H1 (cell line): Measurements from ENCODE around the gene LYZ. TPM values are rescaled to one million over a fixed set of nuclear protein-coding genes. Genes with fewer than 3 reads are reported as not detected.

ENCODE experiments used
- CTCF ChIA-PET: fragments of 300-600 bp; sonication (Branson Sonifier 250); formaldehyde crosslinking; loops from one replicate; lab custom pipeline; 2021; ENCODE audit not compliant: partially characterized antibody; lab: Charles Lee
- POLR2A ChIA-PET: fragments of 300-600 bp; sonication (Branson Sonifier 250); formaldehyde crosslinking; loops from one replicate; lab custom pipeline; 2021; ENCODE audit warnings: inconsistent platforms; ENCODE audit not compliant: partially characterized antibody; lab: Charles Lee
- DNase-seq, 2 experiments: peaks; one replicate each; pipeline versions ENCODE4 v3.0.0 to v3.0.0-alpha.2; 2010 to 2022; ENCODE audit warnings: low spot score in 2 of 2, low read depth in 1 of 2, mixed read lengths in 1 of 2
- FAIRE-seq: peaks from 2 replicates; lab custom pipeline; 2011; peaks lifted over from hg19 to GRCh38; lab: Jason Lieb, UNC
- H2AFZ ChIP-seq: 2 replicates; pipeline ENCODE4 v1.8.1; 2012; ENCODE audit warnings: low read length, inconsistent platforms
- H2AK5ac ChIP-seq: 2 replicates; pipeline ENCODE4 v1.6.1; 2013; ENCODE audit warnings: low read depth, low read length
- H2BK120ac ChIP-seq: replicated peaks from 2 replicates; pipeline ENCODE3; 2013; ENCODE audit warnings: low read depth, low read length, inconsistent platforms
- H2BK12ac ChIP-seq: 2 replicates; pipeline ENCODE4 v1.6.1; 2013; ENCODE audit warnings: low read depth, low read length
- H2BK15ac ChIP-seq: 2 replicates; pipeline ENCODE4 v1.6.1; 2013; ENCODE audit warnings: low read length
- H2BK20ac ChIP-seq: 2 replicates; pipeline ENCODE4 v1.6.1; 2013; ENCODE audit warnings: low read length
- H2BK5ac ChIP-seq: 2 replicates; pipeline ENCODE4 v1.6.1; 2013; ENCODE audit warnings: low read depth, low read length
- H3K14ac ChIP-seq: 2 replicates; pipeline ENCODE4 v1.6.1; 2013; ENCODE audit warnings: inconsistent platforms; ENCODE audit not compliant: insufficient read length
- H3K18ac ChIP-seq: 2 replicates; pipeline ENCODE4 v1.6.1; 2013; ENCODE audit warnings: low read length; ENCODE audit errors: extremely low read depth
- H3K23ac ChIP-seq: 2 replicates; pipeline ENCODE4 v1.6.1; 2013; ENCODE audit warnings: inconsistent platforms; ENCODE audit not compliant: insufficient read length
- H3K23me2 ChIP-seq: 2 replicates; pipeline ENCODE4 v1.6.1; 2013; ENCODE audit warnings: low read depth, low read length
- H3K27ac ChIP-seq: 2 replicates; pipeline ENCODE4 v1.6.1; 2011; ENCODE audit warnings: low read depth, low read length, inconsistent platforms
- H3K27me3 ChIP-seq, 4 experiments: replicated peaks in 1 of 4; 1 replicate in 1 of 4; 2 replicates in 3 of 4; pipeline versions ENCODE4 v1.6.1 to v1.8.1; 2011 to 2013; ENCODE audit warnings: low read length in 3 of 4, mild to moderate bottlenecking in 3 of 4, inconsistent platforms in 2 of 4, mixed read lengths in 2 of 4, moderate library complexity in 1 of 4; ENCODE audit not compliant: control insufficient read depth in 3 of 4, insufficient read depth in 3 of 4; ENCODE audit errors: extremely low read depth in 1 of 4
- H3K36me3 ChIP-seq, 4 experiments: 2 replicates each; pipeline versions ENCODE4 v1.6.1 to v1.8.1; 2011 to 2013; ENCODE audit warnings: mild to moderate bottlenecking in 4 of 4, low read length in 3 of 4, moderate library complexity in 2 of 4, control low read depth in 1 of 4, inconsistent platforms in 1 of 4; ENCODE audit not compliant: insufficient read depth in 4 of 4, control insufficient read depth in 2 of 4
- H3K4ac ChIP-seq: replicated peaks from 2 replicates; pipeline ENCODE3; 2013; ENCODE audit warnings: low read length, low read depth, mixed read lengths, inconsistent platforms; ENCODE audit not compliant: insufficient read length
- H3K4me1 ChIP-seq, 4 experiments: replicated peaks in 1 of 4; 1 replicate in 1 of 4; 2 replicates in 3 of 4; pipeline versions ENCODE4 v1.6.1 to v1.8.1; 2011 to 2013; ENCODE audit warnings: low read length in 3 of 4, inconsistent platforms in 2 of 4, mixed read lengths in 1 of 4; ENCODE audit not compliant: insufficient read depth in 4 of 4, control insufficient read depth in 3 of 4
- H3K4me2 ChIP-seq, 2 experiments: 2 replicates each; pipeline versions ENCODE4 v1.6.1 to v1.8.1; 2011 to 2013; ENCODE audit warnings: low read depth in 2 of 2, low read length in 2 of 2, control low read depth in 1 of 2, inconsistent platforms in 1 of 2, mild to moderate bottlenecking in 1 of 2; ENCODE audit not compliant: insufficient read depth in 1 of 2
- H3K4me3 ChIP-seq, 4 experiments: fragments of 200-600, 300-600 bp in 1 of 4; sonication (generic), shearing (Covaris generic), sonication (Bioruptor Twin) in 1 of 4; 2 replicates each; pipeline versions ENCODE4 v1.5.1 to v1.8.1; 2011 to 2016; ENCODE audit warnings: low read length in 4 of 4, low read depth in 3 of 4, control low read depth in 2 of 4, inconsistent platforms in 2 of 4, mild to moderate bottlenecking in 2 of 4, mixed read lengths in 1 of 4, moderate library complexity in 1 of 4; ENCODE audit not compliant: insufficient read depth in 2 of 4; ENCODE audit errors: extremely low read depth in 1 of 4
- H3K56ac ChIP-seq: replicated peaks from 2 replicates; pipeline ENCODE3; 2013; ENCODE audit warnings: low read depth, mild to moderate bottlenecking, mixed read lengths, low read length, inconsistent platforms; ENCODE audit not compliant: insufficient read length
- H3K79me1 ChIP-seq: 2 replicates; pipeline ENCODE4 v1.6.1; 2013; ENCODE audit warnings: low read depth, low read length, control low read depth
- H3K79me2 ChIP-seq, 2 experiments: 2 replicates each; pipeline versions ENCODE4 v1.6.1 to v1.8.1; 2012 to 2013; ENCODE audit warnings: low read length in 2 of 2, mild to moderate bottlenecking in 2 of 2, inconsistent platforms in 1 of 2; ENCODE audit not compliant: insufficient read depth in 2 of 2, control insufficient read depth in 1 of 2
- H3K9ac ChIP-seq, 4 experiments: replicated peaks in 1 of 4; 1 replicate in 1 of 4; 2 replicates in 3 of 4; pipeline versions ENCODE4 v1.6.1 to v1.8.1; 2011 to 2013; ENCODE audit warnings: low read depth in 3 of 4, low read length in 3 of 4, control low read depth in 2 of 4, mild to moderate bottlenecking in 2 of 4, moderate library complexity in 2 of 4, inconsistent platforms in 1 of 4; ENCODE audit errors: extremely low read depth in 1 of 4
- H3K9me3 ChIP-seq, 2 experiments: 2 replicates each; pipeline versions ENCODE4 v1.6.1 to v1.8.1; 2012 to 2013; ENCODE audit warnings: mild to moderate bottlenecking in 2 of 2, moderate library complexity in 2 of 2, control low read depth in 1 of 2, inconsistent platforms in 1 of 2, low read depth in 1 of 2, low read length in 1 of 2, mixed read lengths in 1 of 2; ENCODE audit not compliant: insufficient read depth in 2 of 2
- H4K20me1 ChIP-seq, 2 experiments: replicated peaks in 1 of 2; 2 replicates each; pipeline versions ENCODE3 to v1.8.1; 2011 to 2013; ENCODE audit warnings: inconsistent platforms in 2 of 2, low read length in 2 of 2, mild to moderate bottlenecking in 1 of 2; ENCODE audit not compliant: insufficient read depth in 2 of 2, control insufficient read depth in 1 of 2
- H4K5ac ChIP-seq: 2 replicates; pipeline ENCODE4 v1.6.1; 2013; ENCODE audit warnings: low read length, low read depth, mixed read lengths, inconsistent platforms; ENCODE audit not compliant: insufficient read length
- H4K8ac ChIP-seq: 2 replicates; pipeline ENCODE4 v1.8.0; 2013; ENCODE audit warnings: mild to moderate bottlenecking, moderate library complexity, low read length, inconsistent platforms; ENCODE audit not compliant: insufficient read depth; ENCODE audit errors: extremely low read depth
- H4K91ac ChIP-seq: replicated peaks from 2 replicates; pipeline ENCODE3; 2013; ENCODE audit warnings: low read length, mixed read lengths, inconsistent platforms; ENCODE audit not compliant: insufficient read length
- ATF2 ChIP-seq: IDR thresholded peaks from 2 replicates; pipeline ENCODE4 v1.6.1; 2012; ENCODE audit warnings: low read length, inconsistent platforms
- SAP30 ChIP-seq: fragments of 300-600 bp; sonication (generic); IDR thresholded peaks from 2 replicates; pipeline ENCODE4 v1.7.1; 2012; ENCODE audit warnings: low read length, moderate library complexity, mild to moderate bottlenecking, inconsistent platforms; ENCODE audit not compliant: insufficient read depth, insufficient replicate concordance
- WGBS, 2 experiments: shearing (Covaris generic) in 1 of 2; methylation state at CpG; one replicate each; pipeline versions ENCODE4 v1.1.6 to v1.1.7; 2013 to 2015; ENCODE audit warnings: low lambda C conversion rate in 2 of 2, mixed read lengths in 2 of 2, inconsistent platforms in 1 of 2, low coverage in 1 of 2, missing lambda C conversion rate in 1 of 2; ENCODE audit not compliant: insufficient replicate concordance in 2 of 2, insufficient coverage in 1 of 2, insufficient read length in 1 of 2; ENCODE audit errors: extremely low coverage in 1 of 2, missing lambda C conversion rate in 1 of 2; 5-methylcytosine and 5-hydroxymethylcytosine counted together
- polyA plus RNA-seq, 7 experiments: library from polyadenylated mRNA; depleted of rRNA in 3 of 7; stranded (reverse) in 5 of 7; unstranded in 2 of 7; fragments of >200 nt in 5 of 7; fragments of 200-250 nt in 2 of 7; gene quantifications; 1 replicate in 5 of 7; 2 replicates in 1 of 7; 4 replicates in 1 of 7; pipeline versions ENCODE4 v1.2.1 to v1.2.3, GENCODE V29; 2011 to 2013; ENCODE audit warnings: missing spikeins in 2 of 7, mixed read lengths in 2 of 7
- total RNA-seq: library from RNA; stranded (reverse); fragmentation: NEBNext Ultra II Directional; extraction: Animal tissue kit (Norgen Biotek cat#: 25700); gene quantifications from 2 replicates; pipeline ENCODE4 v1.2.1, GENCODE V29; 2021

Gene LYZ
- total and polyA plus RNA-seq, 2 of the 8 experiments (the other 6 are each of a cell fraction or from before 2014, with no cell fraction given), result not detected

- no peak overlapping the region for H2BK20ac ChIP-seq
- H3K27me3 ChIP-seq, result no peaks in the 10 kb centered on the region
- no peak overlapping the region for H4K91ac ChIP-seq
- WGBS, 2 experiments, result 81% methylated on average over 2 of the region's 2 CpGs; no CpG with 5 or more reads in 1 of the 2 experiments
- H3K9ac ChIP-seq, result no peak overlapping the region
- ChIA-PET CTCF (interaction anchor here (0.8 to 2.7 kb wide), 2 partner anchors 16 to 18 kb away, joined by 3 to 13 read pairs; no protein-coding TSS in a partner anchor), POLR2A (no interaction called here)
- FAIRE-seq, result no peak
- H2BK5ac ChIP-seq, result no peak overlapping the region
- no peak overlapping the region for H2AK5ac ChIP-seq
- no peaks in the 10 kb centered on the region for H3K79me1 ChIP-seq
- DNase-seq, result no peak
- no peak overlapping the region for H3K27ac ChIP-seq
- no peak overlapping the region for H3K4me2 ChIP-seq
- H3K9me3 ChIP-seq, result no peaks in the 10 kb centered on the region
- H3K4me3 ChIP-seq, result no peak overlapping the region
- no peak overlapping the region for H3K23ac ChIP-seq
- H3K4ac ChIP-seq, result no peak overlapping the region
- no peaks in the 10 kb centered on the region for H3K4me1 ChIP-seq
- H2BK120ac ChIP-seq, result no peak overlapping the region
- H3K14ac ChIP-seq, result no peak overlapping the region
- H4K5ac ChIP-seq, result no peak overlapping the region
- no peak overlapping the region for H2BK15ac ChIP-seq
- no peaks in the 10 kb centered on the region for H3K36me3 ChIP-seq
- H3K18ac ChIP-seq, result no peak overlapping the region
- no peak overlapping the region for H2BK12ac ChIP-seq
- no peaks in the 10 kb centered on the region for H3K79me2 ChIP-seq
- H2AFZ ChIP-seq, result no peak overlapping the region
- H4K20me1 ChIP-seq, result no peaks in the 10 kb centered on the region
- no peak overlapping the region for H3K56ac ChIP-seq
- no peak overlapping the region for H4K8ac ChIP-seq
- TF ChIP-seq ATF2 (no peak), SAP30 (no peak)
- no peaks in the 10 kb centered on the region for H3K23me2 ChIP-seq
Measured at GRCh38 chr12:69339999-69340398, 8.2 kb upstream of the LYZ start.
